Left cardiac atrium (tissue), 4 donors: ENCODE data around the gene BBS9. TPM values are rescaled to one million over a fixed set of nuclear protein-coding genes. Genes with fewer than 3 reads are reported as not detected.
"Not testable (repeated sequence)": the region's sequence is repeated elsewhere in the genome, so short reads cannot be mapped to it uniquely, and the experiment has no call there.

Source experiments
- ATAC-seq, 2 donors: fragments of 200-7000 bp; cut with Tn5 transposase; one replicate each; pipeline ENCODE4 v1.9.1; 2020; ENCODE audit warnings: mild to moderate bottlenecking in 2 of 2, moderate library complexity in 2 of 2
- DNase-seq: peaks from one replicate; pipeline ENCODE4 v3.0.0-alpha.2; 2020
- intact Hi-C, 2 donors: fragments of 100-400 bp; cut with DNase I; formaldehyde crosslinking; loops; one replicate each; pipeline versions ENCODE4 v1.14.1 to v1.15.1; 2022 to 2023
- long read RNA-seq: library from polyadenylated mRNA; unstranded; transcript quantifications from one replicate; pipeline ENCODE4 v2.0.0, GENCODE V29; 2021
- total RNA-seq, 2 donors: library from RNA; stranded (reverse); fragmentation: NEBNext Ultra II Directional; extraction: Animal tissue kit (Norgen Biotek cat#: 25700); gene quantifications; one replicate each; pipeline ENCODE4 v1.2.1, GENCODE V29; 2021
- donor health status: DM: no; HTN: yes; CAD: no.
- donor health status: DM: no; HTN: yes; CAD: no; lungs with severe emphysema.
- donor health status: DM: yes; HTN: yes; CAD: no.
- donor health status: Dilated cardiomyopathy.

The BBS9 gene
- 10 to 100 TPM in 1 of 2 donors, 1 to 10 TPM in 1; 9.6 to 14.1 TPM for total RNA-seq
- long read RNA-seq, partial matches to known transcripts, result 1 of 6 reads
- long read RNA-seq, other reads (novel, unspliced or antisense), result 3 of 6 reads

- intact Hi-C loops, result no loop called here
- DNase-seq, result peak; percentile 95
- ATAC-seq, result peak; percentile 99 to 100
Observed at GRCh38 chr7:33128990-33129805, at the start of gene BBS9. BBS9 (plus strand) TSS chr7:33129564; CDS start chr7:33146253, 16,689 bp downstream.

GRCh38 chr7:33079763-33080690 is 49.3 kb upstream of the BBS9 start:
- intact Hi-C loops, result no loop called here
- DNase-seq (no peak), ATAC-seq (no peak)

- ATAC-seq (no peak), DNase-seq (no peak)
- intact Hi-C loops, result no loop called here
Observed at GRCh38 chr7:33087356-33087755, 42.0 kb upstream of the BBS9 start.

- intact Hi-C loops, result no loop called here
- DNase-seq, result no peak
- peak; percentile 62 to 68 for ATAC-seq
Observed at GRCh38 chr7:33087858-33088257, 41.5 kb upstream of the BBS9 start.

GRCh38 chr7:33089142-33089541 is 40.2 kb upstream of the BBS9 start:
- no peak for ATAC-seq

GRCh38 chr7:33091111-33091531 is 38.2 kb upstream of the BBS9 start:
- no peak for ATAC-seq
- DNase-seq, result no peak
- intact Hi-C loops, result no loop called here

More at GRCh38 chr7:33089142-33089541, 40.2 kb upstream of the BBS9 start:
- intact Hi-C loops, result no loop called here
- no peak for DNase-seq

- no peak for ATAC-seq
- intact Hi-C loops, result no loop called here
- no peak for DNase-seq
Observed at GRCh38 chr7:33091641-33092191, 37.6 kb upstream of the BBS9 start.

GRCh38 chr7:33093266-33093665 is 36.1 kb upstream of the BBS9 start:
- intact Hi-C loops, result no loop called here
- ATAC-seq (no peak), DNase-seq (no peak)

GRCh38 chr7:33094745-33095275 is 34.6 kb upstream of the BBS9 start:
- ATAC-seq, DNase-seq, intact Hi-C loops: not testable (repeated sequence)

- peak; percentile 38 to 75 for ATAC-seq
- intact Hi-C loops, result no loop called here
Observed at GRCh38 chr7:33099154-33099940, 30.0 kb upstream of the BBS9 start.

GRCh38 chr7:33100770-33101169 is 28.6 kb upstream of the BBS9 start:
- no peak for ATAC-seq
- intact Hi-C loops, result loop anchor here in 1 of 2 donors (10.0 kb wide), 1 partner anchor 326 kb away; no protein-coding TSS in a partner anchor
- DNase-seq, result no peak

More at GRCh38 chr7:33099154-33099940, 30.0 kb upstream of the BBS9 start:
- no peak for DNase-seq

GRCh38 chr7:33101906-33102305 is 27.5 kb upstream of the BBS9 start:
- no peak for ATAC-seq
- intact Hi-C loops, result loop anchor here in 1 of 2 donors (10.0 kb wide), 1 partner anchor 327 kb away; no protein-coding TSS in a partner anchor
- DNase-seq, result no peak

- ATAC-seq (peak in 1 of 2 donors; percentile 17), DNase-seq (no peak)
- intact Hi-C loops, result loop anchor here in 1 of 2 donors (10.0 kb wide), 1 partner anchor 333 kb away; no protein-coding TSS in a partner anchor
Observed at GRCh38 chr7:33107136-33108066, 22.0 kb upstream of the BBS9 start.

- ATAC-seq (peak in 1 of 2 donors; percentile 68), DNase-seq (no peak)
- intact Hi-C loops, result loop anchor here in 1 of 2 donors (10.0 kb wide), 1 partner anchor 334 kb away; no protein-coding TSS in a partner anchor
Observed at GRCh38 chr7:33108554-33109004, 20.8 kb upstream of the BBS9 start.

GRCh38 chr7:33109005-33109757 is 20.2 kb upstream of the BBS9 start, which contains the start of gene RP9:
RP9 (minus strand) TSS chr7:33109404; CDS start chr7:33109372, 32 bp downstream.
- peak; percentile 92 to 96 for ATAC-seq
- intact Hi-C loops, result loop anchor here in 1 of 2 donors (10.0 kb wide), 1 partner anchor 334 kb away; no protein-coding TSS in a partner anchor
- DNase-seq, result peak; percentile 71

GRCh38 chr7:33109758-33110238 is 19.6 kb upstream of the BBS9 start:
- ATAC-seq (no peak), DNase-seq (no peak)
- intact Hi-C loops, result loop anchor here in 1 of 2 donors (10.0 kb wide), 1 partner anchor 335 kb away; no protein-coding TSS in a partner anchor
